ENCODE measurements around the gene CRABP1.

DNA sequence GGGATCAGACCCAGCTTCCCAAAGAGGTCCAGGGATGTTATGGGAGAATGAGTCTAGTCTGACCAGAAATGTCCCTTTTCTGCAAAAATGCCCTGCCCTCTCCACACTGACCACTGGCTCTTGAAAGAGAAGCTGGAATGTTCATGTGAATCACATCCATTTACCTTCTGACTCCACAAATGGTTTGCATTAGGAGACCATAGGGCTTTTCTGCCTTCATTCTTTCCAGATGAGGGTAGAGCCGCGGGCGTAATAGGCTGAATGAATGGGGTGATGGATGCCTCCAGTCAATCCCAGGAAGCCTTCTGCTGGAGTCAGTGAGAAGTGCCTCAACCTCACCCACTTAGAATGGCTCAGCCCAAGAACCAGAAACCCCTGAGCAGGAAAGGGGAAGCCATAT is 50.7 kb downstream of the CRABP1 start:
- TF ChIP-seq, protein P1, sequence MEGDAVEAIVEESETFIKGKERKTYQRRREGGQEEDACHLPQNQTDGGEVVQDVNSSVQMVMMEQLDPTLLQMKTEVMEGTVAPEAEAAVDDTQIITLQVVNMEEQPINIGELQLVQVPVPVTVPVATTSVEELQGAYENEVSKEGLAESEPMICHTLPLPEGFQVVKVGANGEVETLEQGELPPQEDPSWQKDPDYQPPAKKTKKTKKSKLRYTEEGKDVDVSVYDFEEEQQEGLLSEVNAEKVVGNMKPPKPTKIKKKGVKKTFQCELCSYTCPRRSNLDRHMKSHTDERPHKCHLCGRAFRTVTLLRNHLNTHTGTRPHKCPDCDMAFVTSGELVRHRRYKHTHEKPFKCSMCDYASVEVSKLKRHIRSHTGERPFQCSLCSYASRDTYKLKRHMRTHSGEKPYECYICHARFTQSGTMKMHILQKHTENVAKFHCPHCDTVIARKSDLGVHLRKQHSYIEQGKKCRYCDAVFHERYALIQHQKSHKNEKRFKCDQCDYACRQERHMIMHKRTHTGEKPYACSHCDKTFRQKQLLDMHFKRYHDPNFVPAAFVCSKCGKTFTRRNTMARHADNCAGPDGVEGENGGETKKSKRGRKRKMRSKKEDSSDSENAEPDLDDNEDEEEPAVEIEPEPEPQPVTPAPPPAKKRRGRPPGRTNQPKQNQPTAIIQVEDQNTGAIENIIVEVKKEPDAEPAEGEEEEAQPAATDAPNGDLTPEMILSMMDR (IDR thresholded peaks at IDR 0.05), result no peak
- TF ChIP-seq EP300 (IDR thresholded peaks at IDR 0.05) (no peak), POLR2A (IDR thresholded peaks at IDR 0.05) (no peak)

Data from ovary (tissue), 3 donors.